ENCODE data around the gene DENND4A.

DNA sequence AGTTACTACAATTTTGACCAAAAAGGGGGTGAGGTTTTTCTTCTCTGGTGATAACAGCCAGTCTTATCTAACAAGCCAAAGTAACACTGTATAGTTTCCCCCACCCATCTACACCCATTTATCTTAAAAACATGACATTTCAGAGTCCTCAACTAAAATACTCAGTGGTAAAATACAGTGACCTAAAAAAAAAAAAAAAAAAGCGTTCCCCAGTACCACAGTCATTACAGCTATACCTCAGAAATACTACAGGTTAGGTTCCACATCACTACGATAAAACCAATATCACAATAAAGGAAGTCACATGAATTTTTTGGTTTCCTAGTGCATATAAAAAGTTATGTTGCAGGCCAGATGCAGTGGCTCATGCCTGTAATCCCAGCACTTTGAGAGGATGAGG, 13.8 kb downstream of the DENND4A start:
- TF ChIP-seq FOXP2 (optimal IDR thresholded peaks at IDR 0.05; ENCODE audit: control extremely low read depth, extremely low read length, insufficient read depth) (no peak), POLR2AphosphoS5 (IDR thresholded peaks at IDR 0.05; ENCODE audit: borderline replicate concordance, low read depth, low read length) (no peak)
